Mesothelial cell of epicardium (in vitro differentiated cells): Measurements from ENCODE around the gene MCF2L. TPM values are rescaled to one million over a fixed set of nuclear protein-coding genes. Genes with fewer than 3 reads are reported as not detected.

Experiments used
- DNase-seq, 2 experiments: peaks; one replicate each; pipeline ENCODE4 v3.0.0; 2021; ENCODE audit warnings: low spot score in 2 of 2; ENCODE audit not compliant: unreplicated experiment in 2 of 2
- H3K27ac Mint-ChIP-seq: 2 replicates; pipeline ENCODE4 v1.8.0; 2021; ENCODE audit warnings: mixed read lengths
- H3K27me3 Mint-ChIP-seq: 2 replicates; pipeline ENCODE4 v1.8.0; 2021; ENCODE audit warnings: low read depth, mixed read lengths
- H3K36me3 Mint-ChIP-seq: 2 replicates; pipeline ENCODE4 v1.8.0; 2021; ENCODE audit warnings: mixed read lengths
- H3K4me1 Mint-ChIP-seq: 2 replicates; pipeline ENCODE4 v1.8.0; 2021; ENCODE audit warnings: mixed read lengths
- H3K4me3 Mint-ChIP-seq: 2 replicates; pipeline ENCODE4 v1.8.0; 2021; ENCODE audit warnings: mild to moderate bottlenecking, moderate library complexity, mixed read lengths
- H3K9me3 Mint-ChIP-seq: 2 replicates; pipeline ENCODE4 v1.8.0; 2021; ENCODE audit warnings: mixed read lengths
- CTCF ChIP-seq: fragments of 200-600 bp; sonication (generic); IDR thresholded peaks from one replicate; pipeline ENCODE4 v1.5.0; 2021; ENCODE audit warnings: antibody characterized with exemption; ENCODE audit not compliant: unreplicated experiment
- total RNA-seq: library from RNA; stranded (reverse); gene quantifications from 3 replicates; pipeline ENCODE4 v1.2.1, GENCODE V29; 2021

Gene MCF2L
- total RNA-seq, 1 donor from 2014 or later = 36.6 TPM

- Mint-ChIP-seq H3K9me3 (no peaks in the 10 kb centered on the region), H3K27ac (no peak overlapping the region), H3K36me3 (no peaks in the 10 kb centered on the region), H3K4me3 (no peak overlapping the region), H3K27me3 (peaks cover 51% of the 10 kb centered on the region), H3K4me1 (no peaks in the 10 kb centered on the region)
- no peak for DNase-seq
- no peak for TF ChIP-seq CTCF
These were observed 145.7 kb downstream of the MCF2L start for GRCh38 chr13:113114511-113115362.

DNA sequence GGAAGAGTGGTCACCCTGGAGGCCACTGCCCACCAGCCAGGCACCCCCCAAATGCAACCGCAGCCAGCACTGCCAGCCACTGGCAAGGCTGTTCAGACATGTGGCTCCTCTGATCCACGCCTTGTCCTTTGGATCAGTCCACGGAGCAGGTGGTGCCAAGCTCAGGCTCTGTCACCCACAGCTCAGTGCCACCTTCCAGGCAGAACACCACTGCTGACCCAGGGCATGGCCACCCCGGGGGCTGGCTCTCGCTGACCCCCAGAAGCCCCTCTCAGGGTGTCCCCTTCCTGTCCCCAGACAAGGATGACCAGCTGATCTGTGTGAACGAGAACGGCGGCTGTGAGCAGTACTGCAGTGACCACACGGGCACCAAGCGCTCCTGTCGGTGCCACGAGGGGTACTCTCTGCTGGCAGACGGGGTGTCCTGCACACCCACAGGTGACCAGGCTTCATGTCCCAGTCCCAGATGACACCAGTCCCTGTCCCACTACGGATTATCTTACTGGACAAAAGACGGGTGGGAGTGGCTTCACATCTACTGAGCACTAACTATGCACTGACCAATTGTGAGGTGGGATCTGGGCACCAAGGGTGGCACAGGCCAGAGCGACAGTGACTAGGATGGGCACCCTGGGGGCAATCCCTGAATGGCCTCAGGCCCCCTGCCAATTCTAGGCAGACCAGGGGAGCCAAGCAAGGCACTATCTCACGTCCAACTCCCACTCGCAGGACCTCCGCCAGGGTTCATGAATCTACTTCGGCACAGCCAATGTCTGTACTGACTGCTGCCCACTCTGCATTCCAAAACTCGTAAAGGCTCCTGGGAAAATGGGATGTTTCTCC, 146.6 kb downstream of the MCF2L start:
- H3K27ac Mint-ChIP-seq = no peak overlapping the region
- H3K36me3 Mint-ChIP-seq = no peaks in the 10 kb centered on the region
- H3K9me3 Mint-ChIP-seq = no peaks in the 10 kb centered on the region
- no peak for TF ChIP-seq CTCF
- H3K27me3 Mint-ChIP-seq = peaks cover 51% of the 10 kb centered on the region
- no peaks in the 10 kb centered on the region for H3K4me1 Mint-ChIP-seq
- no peak for DNase-seq
- H3K4me3 Mint-ChIP-seq = no peak overlapping the region

DNA sequence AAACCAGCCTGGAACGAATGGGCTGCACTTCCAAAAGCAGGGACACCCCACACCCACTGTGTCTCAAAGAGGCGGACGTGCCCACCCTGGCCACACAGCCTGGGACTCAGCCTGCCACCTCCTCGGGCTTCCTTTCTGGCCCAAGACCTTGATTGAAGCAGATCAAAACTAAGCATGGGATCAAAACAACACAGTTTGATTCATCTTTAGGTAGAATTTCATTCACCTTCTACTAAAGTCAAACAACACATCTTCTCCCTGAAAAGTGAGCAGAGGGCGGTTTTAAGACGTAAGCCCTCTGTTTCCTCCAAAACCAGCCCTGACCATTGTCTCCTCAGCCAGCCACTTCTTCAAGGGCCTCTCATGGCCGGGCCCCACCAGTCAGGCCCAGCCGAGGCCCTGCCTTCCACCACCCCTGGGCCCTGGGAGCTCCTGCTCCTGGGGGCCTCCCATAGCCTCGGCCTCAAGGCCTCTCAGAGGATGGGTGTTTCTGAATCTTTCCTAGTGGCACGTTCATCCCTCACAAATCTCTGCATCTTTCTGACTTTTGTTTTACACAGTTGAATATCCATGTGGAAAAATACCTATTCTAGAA, 147.3 kb downstream of the MCF2L start:
- no peaks in the 10 kb centered on the region for H3K36me3 Mint-ChIP-seq
- H3K27ac Mint-ChIP-seq = no peak overlapping the region
- DNase-seq = no peak
- no peak for TF ChIP-seq CTCF
- H3K4me3 Mint-ChIP-seq = no peak overlapping the region
- no peaks in the 10 kb centered on the region for H3K4me1 Mint-ChIP-seq
- no peaks in the 10 kb centered on the region for H3K9me3 Mint-ChIP-seq
- H3K27me3 Mint-ChIP-seq = peaks cover 48% of the 10 kb centered on the region

- H3K4me3 Mint-ChIP-seq = no peak overlapping the region
- no peak overlapping the region for H3K27ac Mint-ChIP-seq
- no peaks in the 10 kb centered on the region for H3K36me3 Mint-ChIP-seq
- no peaks in the 10 kb centered on the region for H3K4me1 Mint-ChIP-seq
- no peak for TF ChIP-seq CTCF
- no peak for DNase-seq
- peaks cover 48% of the 10 kb centered on the region for H3K27me3 Mint-ChIP-seq
- no peaks in the 10 kb centered on the region for H3K9me3 Mint-ChIP-seq
These were observed 147.9 kb downstream of the MCF2L start for GRCh38 chr13:113116871-113117271.

- Mint-ChIP-seq H3K9me3 (no peaks in the 10 kb centered on the region), H3K4me3 (no peak overlapping the region), H3K36me3 (no peaks in the 10 kb centered on the region), H3K27me3 (peaks cover 48% of the 10 kb centered on the region), H3K27ac (no peak overlapping the region), H3K4me1 (peaks cover 3% of the 10 kb centered on the region)
- no peak for TF ChIP-seq CTCF
- DNase-seq = no peak
These were observed 148.4 kb downstream of the MCF2L start for GRCh38 chr13:113117335-113117872.
